ENCODE data around the gene HIPK1.
A peak's percentile ranks its signal among the peaks of the same experiment; 100 is the strongest.
"Not testable (repeated sequence)": the region's sequence is repeated elsewhere in the genome, so short reads cannot be mapped to it uniquely, and the experiment has no call there.

Gene HIPK1

GRCh38 chr1:114006825-114007224 lies 77.7 kb downstream of the HIPK1 start:
- not testable (repeated sequence) for H3K27me3 ChIP-seq (ENCODE audit: insufficient read depth, poor library complexity, severe bottlenecking); H3K27ac ChIP-seq (replicated peaks); H3K4me3 ChIP-seq (replicated peaks; ENCODE audit: insufficient read depth, low read length); DNase-seq (ENCODE audit: low read depth in 1 of 2, low spot score in 1 of 2)
- TF ChIP-seq SPI1 (IDR thresholded peaks at IDR 0.05; ENCODE audit: borderline replicate concordance, low read depth) (peak; percentile 30; the same call in 1 of the 2 replicates), REST (IDR thresholded peaks at IDR 0.05; ENCODE audit: insufficient replicate concordance, low read depth) (peak; percentile 83)

GRCh38 chr1:114008480-114008941 lies 79.4 kb downstream of the HIPK1 start:
- TF ChIP-seq CTCF (IDR thresholded peaks at IDR 0.05; ENCODE audit: insufficient read depth, low read length), result no peak
- no peak for TF ChIP-seq REST (IDR thresholded peaks at IDR 0.05; ENCODE audit: insufficient replicate concordance, low read depth)
- TF ChIP-seq GABPA (IDR thresholded peaks at IDR 0.05; ENCODE audit: low read depth), result no peak
- TF ChIP-seq POLR2AphosphoS5 (IDR thresholded peaks at IDR 0.05; ENCODE audit: low read depth), result no peak
- no peak for TF ChIP-seq SPI1 (IDR thresholded peaks at IDR 0.05; ENCODE audit: borderline replicate concordance, low read depth)
- Histone ChIP-seq H3K27me3 (ENCODE audit: insufficient read depth, poor library complexity, severe bottlenecking) (no peaks in the 10 kb centered on the region), H3K27ac (replicated peaks) (no peak overlapping the region), H3K4me3 (replicated peaks; ENCODE audit: insufficient read depth, low read length) (no peak overlapping the region)
- no peak for DNase-seq (ENCODE audit: low read depth in 1 of 2, low spot score in 1 of 2)

GRCh38 chr1:114008993-114009392 lies 79.9 kb downstream of the HIPK1 start:
- TF ChIP-seq REST (IDR thresholded peaks at IDR 0.05; ENCODE audit: insufficient replicate concordance, low read depth) (no peak), SPI1 (IDR thresholded peaks at IDR 0.05; ENCODE audit: borderline replicate concordance, low read depth) (no peak), CTCF (IDR thresholded peaks at IDR 0.05; ENCODE audit: insufficient read depth, low read length) (no peak)
- H3K4me3 ChIP-seq (replicated peaks; ENCODE audit: insufficient read depth, low read length), result no peak overlapping the region
- no peaks in the 10 kb centered on the region for H3K27me3 ChIP-seq (ENCODE audit: insufficient read depth, poor library complexity, severe bottlenecking)
- no peak overlapping the region for H3K27ac ChIP-seq (replicated peaks)
- DNase-seq (ENCODE audit: low read depth in 1 of 2, low spot score in 1 of 2), result no peak

- no peak overlapping the region for H3K4me3 ChIP-seq (replicated peaks; ENCODE audit: insufficient read depth, low read length)
- TF ChIP-seq CTCF (IDR thresholded peaks at IDR 0.05; ENCODE audit: insufficient read depth, low read length), result no peak
- no peak for TF ChIP-seq POLR2AphosphoS5 (IDR thresholded peaks at IDR 0.05; ENCODE audit: low read depth)
- no peak for TF ChIP-seq GABPA (IDR thresholded peaks at IDR 0.05; ENCODE audit: low read depth)
- TF ChIP-seq REST (IDR thresholded peaks at IDR 0.05; ENCODE audit: insufficient replicate concordance, low read depth), result no peak
- TF ChIP-seq SPI1 (IDR thresholded peaks at IDR 0.05; ENCODE audit: borderline replicate concordance, low read depth), result no peak
- no peaks in the 10 kb centered on the region for H3K27me3 ChIP-seq (ENCODE audit: insufficient read depth, poor library complexity, severe bottlenecking)
- DNase-seq (ENCODE audit: low read depth in 1 of 2, low spot score in 1 of 2), result no peak
- no peak overlapping the region for H3K27ac ChIP-seq (replicated peaks)
Measured at GRCh38 chr1:114009393-114009792, 80.3 kb downstream of the HIPK1 start.

Measured in HL-60 (cell line).